ENCODE results near the gene CNKSR2.

DNA sequence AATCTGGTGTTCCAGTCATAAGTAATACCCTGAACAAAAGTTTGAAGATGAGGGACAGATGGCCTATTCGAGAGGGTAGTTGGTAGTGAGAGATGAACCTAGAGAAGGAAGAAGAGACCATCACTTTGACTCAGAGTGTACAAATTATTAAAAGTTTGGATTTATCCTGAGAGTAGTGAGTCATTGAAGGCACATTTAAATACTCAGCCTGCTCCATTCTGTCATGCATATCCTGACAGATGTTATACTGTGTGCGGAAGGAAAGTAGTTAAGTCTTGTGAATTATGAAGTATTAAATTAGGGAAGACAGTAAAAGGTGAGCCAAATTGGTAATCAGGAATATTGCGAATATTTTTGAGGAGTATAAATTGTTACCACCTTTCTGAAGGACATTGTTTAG is 190.8 kb downstream of the CNKSR2 start:
- TF ChIP-seq, protein P1, sequence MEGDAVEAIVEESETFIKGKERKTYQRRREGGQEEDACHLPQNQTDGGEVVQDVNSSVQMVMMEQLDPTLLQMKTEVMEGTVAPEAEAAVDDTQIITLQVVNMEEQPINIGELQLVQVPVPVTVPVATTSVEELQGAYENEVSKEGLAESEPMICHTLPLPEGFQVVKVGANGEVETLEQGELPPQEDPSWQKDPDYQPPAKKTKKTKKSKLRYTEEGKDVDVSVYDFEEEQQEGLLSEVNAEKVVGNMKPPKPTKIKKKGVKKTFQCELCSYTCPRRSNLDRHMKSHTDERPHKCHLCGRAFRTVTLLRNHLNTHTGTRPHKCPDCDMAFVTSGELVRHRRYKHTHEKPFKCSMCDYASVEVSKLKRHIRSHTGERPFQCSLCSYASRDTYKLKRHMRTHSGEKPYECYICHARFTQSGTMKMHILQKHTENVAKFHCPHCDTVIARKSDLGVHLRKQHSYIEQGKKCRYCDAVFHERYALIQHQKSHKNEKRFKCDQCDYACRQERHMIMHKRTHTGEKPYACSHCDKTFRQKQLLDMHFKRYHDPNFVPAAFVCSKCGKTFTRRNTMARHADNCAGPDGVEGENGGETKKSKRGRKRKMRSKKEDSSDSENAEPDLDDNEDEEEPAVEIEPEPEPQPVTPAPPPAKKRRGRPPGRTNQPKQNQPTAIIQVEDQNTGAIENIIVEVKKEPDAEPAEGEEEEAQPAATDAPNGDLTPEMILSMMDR (IDR thresholded peaks at IDR 0.05; ENCODE audit: low read depth, low read length, missing input control), result no peak
- TF ChIP-seq TAF1 (conservative IDR thresholded peaks at IDR 0.05) (no peak), YY1 (IDR thresholded peaks at IDR 0.05) (no peak), FOXA1 (IDR thresholded peaks at IDR 0.05) (no peak), GABPA (IDR thresholded peaks at IDR 0.05 in 1 of 2, conservative IDR thresholded peaks at IDR 0.05 in 1 of 2) (no peak), NR2F2 (IDR thresholded peaks at IDR 0.05) (no peak)
- TF ChIP-seq, protein P2, sequence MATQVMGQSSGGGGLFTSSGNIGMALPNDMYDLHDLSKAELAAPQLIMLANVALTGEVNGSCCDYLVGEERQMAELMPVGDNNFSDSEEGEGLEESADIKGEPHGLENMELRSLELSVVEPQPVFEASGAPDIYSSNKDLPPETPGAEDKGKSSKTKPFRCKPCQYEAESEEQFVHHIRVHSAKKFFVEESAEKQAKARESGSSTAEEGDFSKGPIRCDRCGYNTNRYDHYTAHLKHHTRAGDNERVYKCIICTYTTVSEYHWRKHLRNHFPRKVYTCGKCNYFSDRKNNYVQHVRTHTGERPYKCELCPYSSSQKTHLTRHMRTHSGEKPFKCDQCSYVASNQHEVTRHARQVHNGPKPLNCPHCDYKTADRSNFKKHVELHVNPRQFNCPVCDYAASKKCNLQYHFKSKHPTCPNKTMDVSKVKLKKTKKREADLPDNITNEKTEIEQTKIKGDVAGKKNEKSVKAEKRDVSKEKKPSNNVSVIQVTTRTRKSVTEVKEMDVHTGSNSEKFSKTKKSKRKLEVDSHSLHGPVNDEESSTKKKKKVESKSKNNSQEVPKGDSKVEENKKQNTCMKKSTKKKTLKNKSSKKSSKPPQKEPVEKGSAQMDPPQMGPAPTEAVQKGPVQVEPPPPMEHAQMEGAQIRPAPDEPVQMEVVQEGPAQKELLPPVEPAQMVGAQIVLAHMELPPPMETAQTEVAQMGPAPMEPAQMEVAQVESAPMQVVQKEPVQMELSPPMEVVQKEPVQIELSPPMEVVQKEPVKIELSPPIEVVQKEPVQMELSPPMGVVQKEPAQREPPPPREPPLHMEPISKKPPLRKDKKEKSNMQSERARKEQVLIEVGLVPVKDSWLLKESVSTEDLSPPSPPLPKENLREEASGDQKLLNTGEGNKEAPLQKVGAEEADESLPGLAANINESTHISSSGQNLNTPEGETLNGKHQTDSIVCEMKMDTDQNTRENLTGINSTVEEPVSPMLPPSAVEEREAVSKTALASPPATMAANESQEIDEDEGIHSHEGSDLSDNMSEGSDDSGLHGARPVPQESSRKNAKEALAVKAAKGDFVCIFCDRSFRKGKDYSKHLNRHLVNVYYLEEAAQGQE (IDR thresholded peaks at IDR 0.05), result no peak
